GM19455 (cell line): ENCODE data around the gene CYGB.
A peak's percentile ranks its signal among the peaks of the same experiment; 100 is the strongest.
"Not testable (repeated sequence)": the region's sequence is repeated elsewhere in the genome, so short reads cannot be mapped to it uniquely, and the experiment has no call there.

Experiments
- ATAC-seq: cut with Tn5 transposase; IDR thresholded peaks from one replicate; pipeline ENCODE4 v1.9.1; 2021; ENCODE audit not compliant: unreplicated experiment

CYGB gene

DNA sequence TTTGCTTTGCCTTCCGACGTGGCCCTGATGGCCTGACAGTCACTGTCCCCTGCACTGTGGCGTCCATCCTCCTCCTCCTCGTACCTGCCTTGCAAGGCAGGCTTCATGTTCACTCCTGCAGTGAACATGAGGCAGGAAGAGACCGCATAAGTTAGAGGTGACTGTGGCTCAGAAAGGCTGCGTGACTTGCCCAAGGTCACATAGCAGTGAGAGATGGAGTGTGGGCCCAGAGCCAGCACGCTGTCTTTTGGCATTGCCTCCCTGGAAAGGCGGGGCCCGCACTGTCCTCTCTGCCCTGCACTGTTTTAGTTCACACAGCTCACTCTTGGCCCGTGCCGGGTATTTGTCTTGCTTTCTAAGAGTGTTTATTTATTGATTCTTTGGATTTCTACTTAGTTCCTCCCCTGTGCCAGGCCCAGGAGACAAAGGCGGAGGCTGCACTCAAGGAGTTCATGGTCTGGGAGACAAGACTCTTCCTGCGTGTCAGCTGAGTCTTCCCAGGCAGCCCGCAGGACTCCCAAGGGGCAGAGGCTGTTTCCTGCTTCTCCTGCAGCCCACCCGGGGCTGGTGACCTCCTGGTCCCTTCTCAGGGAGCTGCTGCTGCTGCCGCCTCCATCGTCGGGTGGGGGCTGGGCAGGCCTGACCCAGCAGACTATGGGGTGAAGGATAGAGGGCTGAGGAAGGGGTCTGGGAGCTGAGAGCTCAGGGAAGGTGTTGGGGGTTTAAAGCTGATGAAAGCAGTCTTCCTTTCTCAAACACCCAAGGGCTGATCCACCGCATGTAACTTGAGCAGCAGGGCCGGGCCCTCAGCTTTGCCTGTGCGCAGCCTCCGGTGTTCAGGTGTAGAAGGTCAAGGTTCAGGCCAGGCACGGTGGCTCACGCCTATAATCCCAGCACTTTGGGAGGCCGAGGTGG is 12.7 kb downstream of the CYGB start:
- no peak for ATAC-seq

DNA sequence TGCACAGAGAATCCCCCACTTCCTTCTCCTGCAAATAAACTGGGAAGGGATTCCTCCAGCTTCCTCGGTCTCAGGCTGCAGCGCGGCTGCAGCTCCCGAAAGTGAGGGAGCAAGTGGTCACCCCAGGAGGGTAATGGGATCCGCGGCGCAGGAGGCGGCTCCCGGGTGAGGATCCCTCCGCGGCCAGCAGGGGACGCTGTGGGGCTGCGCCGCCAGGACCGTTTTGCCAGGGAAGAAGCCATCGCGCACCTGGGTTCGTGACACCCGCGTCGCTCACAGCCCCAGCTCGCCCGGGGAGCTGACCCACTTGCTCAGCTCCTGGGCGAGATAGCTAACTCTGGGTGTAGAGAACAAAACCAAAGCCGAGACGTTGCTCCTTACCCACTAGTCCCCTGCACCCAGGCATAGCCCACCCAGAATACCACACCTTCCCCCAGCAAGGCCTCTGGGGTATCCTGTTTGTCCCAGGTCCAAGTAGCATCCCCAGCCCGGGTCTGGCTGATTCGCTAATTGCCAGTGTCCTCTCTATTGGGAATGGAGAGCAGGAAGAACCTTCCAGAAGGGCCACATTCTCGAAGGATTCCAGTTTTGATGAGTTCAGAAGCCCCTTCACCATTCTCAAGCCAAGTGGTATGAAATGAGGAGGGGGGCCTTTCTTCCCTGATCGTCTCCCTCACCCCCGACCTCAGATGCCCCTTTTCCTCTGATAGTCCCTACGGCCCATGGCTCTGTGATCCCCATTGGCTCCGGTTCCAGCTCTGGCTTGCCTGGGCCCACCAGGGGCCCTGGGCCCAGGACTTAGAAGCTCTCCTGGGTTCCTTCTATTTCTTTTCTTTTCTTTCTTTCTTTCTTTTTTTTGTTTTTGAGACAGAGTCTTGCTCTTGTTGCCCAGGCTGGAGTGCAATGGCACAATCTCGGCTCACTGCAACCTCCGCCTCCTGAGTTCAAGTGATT is 14.1 kb downstream of the CYGB start:
- ATAC-seq = no peak

GRCh38 chr17:76521683-76522082 is 15.8 kb downstream of the CYGB start:
- not testable (repeated sequence) for ATAC-seq

GRCh38 chr17:76521262-76521661 is 16.2 kb downstream of the CYGB start:
- ATAC-seq = no peak

DNA sequence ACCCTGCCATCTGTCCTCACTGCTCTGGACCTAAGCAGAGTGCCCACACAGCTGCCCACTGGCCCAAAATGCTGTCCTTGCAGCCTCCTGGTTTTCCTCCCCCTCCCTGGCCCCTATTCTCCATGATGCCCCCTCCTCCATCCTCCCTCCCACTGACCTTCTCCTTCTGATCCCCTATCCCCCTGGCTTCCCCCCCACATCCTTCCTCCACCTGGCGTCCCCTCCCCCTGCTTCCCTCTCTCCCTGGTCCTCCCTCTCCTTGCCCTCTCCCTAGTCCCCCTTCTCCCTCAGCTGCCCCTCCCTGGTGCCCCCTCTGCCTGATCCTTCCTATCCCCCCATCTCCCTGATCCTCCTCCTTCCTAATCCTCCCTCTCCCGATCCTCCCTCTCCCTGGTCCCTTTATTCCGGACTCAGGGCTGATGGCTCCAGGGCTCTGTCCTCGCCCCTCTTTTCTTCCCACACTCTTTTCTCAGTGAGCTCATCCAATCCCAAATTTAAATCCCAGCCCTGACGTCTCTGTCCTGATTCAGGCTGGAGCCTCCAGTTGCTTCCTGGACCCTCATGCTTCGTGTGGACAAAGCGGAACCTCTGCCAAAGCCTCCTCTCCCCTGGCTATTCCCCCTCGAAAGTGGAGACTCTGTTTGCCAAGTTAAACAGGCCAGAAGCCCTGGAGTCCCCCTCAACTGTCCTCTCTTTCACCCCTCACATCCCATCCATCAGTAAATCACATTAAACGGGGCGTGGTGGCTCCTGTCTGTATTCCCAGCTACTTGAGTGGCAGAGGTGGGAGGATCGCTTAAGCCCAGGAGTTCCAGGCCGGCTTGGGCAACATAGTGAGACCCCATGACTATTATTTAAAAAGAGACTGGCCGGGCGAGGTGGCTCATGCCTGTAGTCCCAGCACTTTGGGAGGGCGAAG is 18.2 kb downstream of the CYGB start:
- ATAC-seq = no peak

GRCh38 chr17:76517638-76518038 is 19.9 kb downstream of the CYGB start:
- ATAC-seq = no peak

DNA sequence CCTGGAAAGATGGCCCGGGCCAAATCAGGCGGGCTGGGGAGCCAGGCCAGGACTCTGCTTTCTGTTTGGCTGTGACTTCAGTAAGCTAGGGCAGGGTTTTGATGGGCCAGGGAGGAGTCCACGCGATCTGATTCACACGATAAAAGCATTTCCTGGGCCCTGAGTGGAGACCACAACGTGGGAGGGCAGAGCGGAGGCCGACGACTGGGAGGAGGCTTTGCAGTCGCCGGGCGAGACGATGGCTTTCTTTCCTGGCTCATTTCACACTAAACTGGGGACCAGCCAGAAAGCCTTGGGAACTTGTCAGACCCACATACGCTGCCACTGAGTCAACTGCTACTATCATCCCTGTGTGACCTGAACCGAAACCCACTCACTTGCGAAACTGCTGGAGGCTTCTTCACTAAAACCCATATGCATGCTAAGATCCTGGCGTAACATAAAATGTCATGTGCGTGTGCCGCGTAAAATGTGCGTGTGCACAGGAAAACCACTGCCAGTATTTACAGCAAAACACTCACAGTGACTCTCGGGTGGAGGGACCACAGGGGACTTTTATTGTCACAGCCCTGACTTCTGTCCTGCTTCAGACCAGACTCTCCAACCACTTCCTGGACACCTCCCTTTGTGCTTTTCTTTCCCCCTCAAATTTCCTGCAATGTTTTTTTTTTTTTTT is 22.1 kb downstream of the CYGB start:
- no peak for ATAC-seq

DNA sequence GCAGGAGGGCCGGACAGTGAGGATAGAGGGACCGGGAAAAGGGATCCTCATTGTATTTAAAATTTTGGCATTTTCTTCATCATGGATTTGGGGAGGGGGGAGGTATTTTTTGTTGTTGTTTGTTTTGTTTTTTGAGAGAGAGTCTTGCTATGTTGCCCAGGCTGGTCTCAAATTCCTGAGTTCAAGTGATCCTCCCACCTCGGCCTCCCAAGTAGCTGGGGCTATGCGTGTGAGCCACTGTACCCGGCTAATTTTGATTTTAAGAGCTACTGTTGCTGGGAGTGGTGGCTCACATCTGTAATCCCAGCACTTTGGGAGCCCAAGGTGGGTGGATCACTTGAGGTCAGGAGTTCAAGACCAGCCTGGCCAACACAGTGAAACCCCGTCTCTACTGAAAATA is 23.2 kb downstream of the CYGB start:
- ATAC-seq = not testable (repeated sequence)

GRCh38 chr17:76513306-76513692 is 24.2 kb downstream of the CYGB start:
- no peak for ATAC-seq

- ATAC-seq = no peak
These were observed 24.9 kb downstream of the CYGB start for GRCh38 chr17:76512366-76513305.

- ATAC-seq = no peak
These were observed 25.7 kb downstream of the CYGB start for GRCh38 chr17:76511668-76512365.

- no peak for ATAC-seq
These were observed 26.7 kb downstream of the CYGB start for GRCh38 chr17:76510831-76511244.

- not testable (repeated sequence) for ATAC-seq
These were observed 28.9 kb downstream of the CYGB start for GRCh38 chr17:76508472-76509063.

DNA sequence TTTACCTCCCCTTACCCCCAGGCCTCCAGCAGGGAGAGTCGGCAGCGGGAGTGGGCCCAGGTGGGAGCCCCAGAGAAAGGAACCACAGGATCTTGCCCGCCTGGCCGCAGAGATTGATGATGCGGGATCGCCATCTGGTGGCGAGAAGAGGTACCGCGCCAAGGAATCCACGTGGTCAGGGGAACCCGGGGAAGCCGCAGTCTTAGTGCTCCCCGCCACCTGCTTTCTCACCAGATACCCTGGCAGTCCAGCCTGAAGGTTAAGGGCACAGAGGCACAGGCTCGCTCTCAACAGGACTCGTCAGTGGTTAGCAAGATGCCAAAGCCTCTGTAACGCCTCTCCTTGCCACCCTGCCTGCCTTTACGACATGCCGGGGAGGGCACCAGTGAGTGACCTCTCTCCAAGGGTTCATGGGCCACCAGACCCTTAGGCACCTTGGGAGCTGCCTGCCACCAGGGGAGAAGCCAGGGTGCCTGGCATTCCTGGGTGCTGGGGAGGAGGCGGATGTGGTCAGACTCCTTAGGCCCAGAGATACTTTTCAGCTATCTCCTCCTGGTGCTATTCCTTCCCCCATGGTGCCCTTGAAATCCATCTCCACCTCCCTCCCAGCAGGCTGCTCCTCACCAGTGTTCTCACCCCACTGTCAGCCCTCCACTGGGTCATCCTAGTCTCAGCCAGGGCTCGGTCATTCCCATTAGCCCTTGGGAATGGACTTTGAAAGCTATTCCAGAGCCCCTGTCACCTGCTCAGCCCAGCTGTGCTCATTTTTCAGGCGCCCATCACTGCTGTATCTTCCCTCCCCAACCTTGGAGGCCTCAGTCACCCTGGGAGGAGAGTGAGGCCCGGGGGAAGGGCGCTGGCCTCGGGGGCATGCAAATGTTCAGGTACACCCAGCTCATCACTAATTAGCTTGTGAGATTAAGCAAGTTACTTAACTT is 30.8 kb downstream of the CYGB start:
- peak; percentile 69 for ATAC-seq

DNA sequence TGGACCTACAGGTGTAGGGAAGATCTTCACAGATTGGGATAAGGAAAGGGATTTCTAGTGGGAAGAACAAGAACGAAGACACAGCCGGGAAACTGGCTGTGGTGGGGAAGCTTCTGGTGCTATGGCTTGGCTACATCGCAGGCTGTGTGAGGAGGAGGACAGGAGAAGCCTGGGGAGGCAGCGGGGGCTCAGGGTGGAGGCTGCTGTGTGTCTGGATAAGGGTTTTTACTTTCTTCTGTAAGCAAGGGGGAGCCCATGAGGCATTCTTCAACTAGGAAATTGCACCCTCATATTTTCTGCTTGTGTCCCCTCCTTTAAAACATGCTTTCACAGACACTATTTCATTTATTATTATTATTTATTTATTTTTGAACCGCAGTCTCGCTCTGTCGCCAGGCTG is 33.4 kb downstream of the CYGB start:
- ATAC-seq = no peak

- no peak for ATAC-seq
These were observed 34.9 kb downstream of the CYGB start for GRCh38 chr17:76502341-76503211.
